Measurements from ENCODE around the gene SH2D2A. TPM values are rescaled to one million over a fixed set of nuclear protein-coding genes. Genes with fewer than 3 reads are reported as not detected.

SH2D2A gene
- total and polyA plus RNA-seq, 9 of the 15 experiments (the other 6 are each of a cell fraction or from before 2014, with no cell fraction given) = 0.89 to 33.6 (median 6.9) TPM

- peak; percentile 21; the same call in 1 of the 2 replicates for TF ChIP-seq MYC (IDR thresholded peaks at IDR 0.05; ENCODE audit: low read depth, low read length)
- no peak for TF ChIP-seq MYC (CRISPR knock-in tag; IDR thresholded peaks at IDR 0.05; ENCODE audit: borderline replicate concordance, low read depth)
- TF ChIP-seq HOXB6 (CRISPR knock-in tag; IDR thresholded peaks at IDR 0.05; ENCODE audit: borderline replicate concordance) = no peak
- TF ChIP-seq NKRF (IDR thresholded peaks at IDR 0.05; ENCODE audit: borderline replicate concordance) = no peak
- TF ChIP-seq ZNF785 (CRISPR knock-in tag; IDR thresholded peaks at IDR 0.05) = no peak
- TF ChIP-seq CREM (IDR thresholded peaks at IDR 0.05; ENCODE audit: low read depth) = no peak
- no peak for TF ChIP-seq CHD2 (IDR thresholded peaks at IDR 0.05; ENCODE audit: low read depth, low read length)
- TF ChIP-seq ZFX (CRISPR knock-in tag; IDR thresholded peaks at IDR 0.05) = no peak
- no peak for TF ChIP-seq PML (IDR thresholded peaks at IDR 0.05; ENCODE audit: low read length)
- TF ChIP-seq ZNF23 (CRISPR knock-in tag; IDR thresholded peaks at IDR 0.05) = no peak
- no peak for TF ChIP-seq ZFPM2 (CRISPR knock-in tag; IDR thresholded peaks at IDR 0.05)
- TF ChIP-seq JUN (IDR thresholded peaks at IDR 0.05; ENCODE audit: borderline replicate concordance, low read depth, low read length) = no peak
- TF ChIP-seq JUN (CRISPR knock-in tag; IDR thresholded peaks at IDR 0.05; ENCODE audit: borderline replicate concordance) = no peak
- 0 out of 2 replicates have a peak, but pooled peaks have one; percentile 67 for TF ChIP-seq ARID2 (IDR thresholded peaks at IDR 0.05)
- peak; percentile 44; the same call in 1 of the 2 replicates for TF ChIP-seq SMARCE1 (IDR thresholded peaks at IDR 0.05)
Observed at GRCh38 chr1:156860113-156860627, 43.5 kb upstream of the SH2D2A start (continued).

Measured in K562 (cell line).